ENCODE data around the gene ABI3BP. TPM values are rescaled to one million over a fixed set of nuclear protein-coding genes. Genes with fewer than 3 reads are reported as not detected.

The ABI3BP gene
- total RNA-seq, 2 experiments from 2014 or later, result not detected

- H3K9me3 ChIP-seq (ENCODE audit: control insufficient read depth in 1 of 2, insufficient read depth in 1 of 2, low read length in 2 of 2), result peaks cover 0 to 3% of the 10 kb centered on the region in 2 experiments
- ChIA-PET CTCF (no interaction called here), POLR2A (no interaction called here)
- H3K27me3 ChIP-seq (ENCODE audit: control insufficient read depth in 1 of 2, insufficient read depth in 2 of 2, low read length in 2 of 2), result peaks cover 0 to 4% of the 10 kb centered on the region in 2 experiments
- no peak overlapping the region for H3K4me3 ChIP-seq (ENCODE audit: low read length)
- H3K36me3 Mint-ChIP-seq (ENCODE audit: low read depth), result no peaks in the 10 kb centered on the region
- H3K4me1 Mint-ChIP-seq (ENCODE audit: low read depth), result no peaks in the 10 kb centered on the region
- no peak overlapping the region for H3K4me3 Mint-ChIP-seq
- no peak overlapping the region for H3K27ac Mint-ChIP-seq
- H3K36me3 ChIP-seq (ENCODE audit: insufficient read depth, low read length), result no peaks in the 10 kb centered on the region
- H3K4me1 ChIP-seq (ENCODE audit: insufficient read depth, low read length), result no peaks in the 10 kb centered on the region
- no peaks in the 10 kb centered on the region for H3K9me3 Mint-ChIP-seq
- no peak overlapping the region for H3K27ac ChIP-seq (ENCODE audit: low read depth in 1 of 2, low read length in 2 of 2)
- no peaks in the 10 kb centered on the region for H3K27me3 Mint-ChIP-seq
- intact Hi-C loops (cut with DNase I, micrococcal nuclease), result no loop called here
- DNase-seq (no peak), ATAC-seq (ENCODE audit: poor library complexity) (no peak)
- no peak for TF ChIP-seq CTCF (IDR thresholded peaks at IDR 0.05)
These were observed 79.2 kb downstream of the ABI3BP start for GRCh38 chr3:100913870-100914648.

- POLR2A ChIA-PET, result no interaction called here
- CTCF ChIA-PET, result no interaction called here
- no peak overlapping the region for H3K4me3 ChIP-seq (ENCODE audit: low read length)
- DNase-seq (no peak), ATAC-seq (ENCODE audit: poor library complexity) (no peak)
- H3K4me1 ChIP-seq (ENCODE audit: insufficient read depth, low read length), result no peaks in the 10 kb centered on the region
- Mint-ChIP-seq H3K27ac (no peak overlapping the region), H3K4me3 (no peak overlapping the region), H3K27me3 (no peaks in the 10 kb centered on the region), H3K4me1 (ENCODE audit: low read depth) (no peaks in the 10 kb centered on the region), H3K36me3 (ENCODE audit: low read depth) (no peaks in the 10 kb centered on the region), H3K9me3 (no peaks in the 10 kb centered on the region)
- intact Hi-C loops (cut with DNase I, micrococcal nuclease), result no loop called here
- no peak overlapping the region for H3K27ac ChIP-seq (ENCODE audit: low read depth in 1 of 2, low read length in 2 of 2)
- H3K36me3 ChIP-seq (ENCODE audit: insufficient read depth, low read length), result no peaks in the 10 kb centered on the region
- TF ChIP-seq CTCF (IDR thresholded peaks at IDR 0.05), result no peak
- peaks cover 0 to 3% of the 10 kb centered on the region in 2 experiments for H3K9me3 ChIP-seq (ENCODE audit: control insufficient read depth in 1 of 2, insufficient read depth in 1 of 2, low read length in 2 of 2)
- H3K27me3 ChIP-seq (ENCODE audit: control insufficient read depth in 1 of 2, insufficient read depth in 2 of 2, low read length in 2 of 2), result peaks cover 0 to 4% of the 10 kb centered on the region in 2 experiments
These were observed 80.2 kb downstream of the ABI3BP start for GRCh38 chr3:100912976-100913545.

- Histone ChIP-seq H3K9me3 (ENCODE audit: control insufficient read depth in 1 of 2, insufficient read depth in 1 of 2, low read length in 2 of 2) (peaks cover 0 to 3% of the 10 kb centered on the region in 2 experiments), H3K27me3 (ENCODE audit: control insufficient read depth in 1 of 2, insufficient read depth in 2 of 2, low read length in 2 of 2) (peaks cover 0 to 4% of the 10 kb centered on the region in 2 experiments), H3K4me1 (ENCODE audit: insufficient read depth, low read length) (no peaks in the 10 kb centered on the region), H3K27ac (ENCODE audit: low read depth in 1 of 2, low read length in 2 of 2) (no peak overlapping the region), H3K36me3 (ENCODE audit: insufficient read depth, low read length) (no peaks in the 10 kb centered on the region), H3K4me3 (ENCODE audit: low read length) (no peak overlapping the region)
- no peak overlapping the region for H3K4me3 Mint-ChIP-seq
- intact Hi-C loops (cut with DNase I, micrococcal nuclease), result no loop called here
- H3K4me1 Mint-ChIP-seq (ENCODE audit: low read depth), result no peaks in the 10 kb centered on the region
- ChIA-PET CTCF (no interaction called here), POLR2A (no interaction called here)
- H3K27me3 Mint-ChIP-seq, result no peaks in the 10 kb centered on the region
- no peaks in the 10 kb centered on the region for H3K36me3 Mint-ChIP-seq (ENCODE audit: low read depth)
- DNase-seq (no peak), ATAC-seq (ENCODE audit: poor library complexity) (no peak)
- TF ChIP-seq CTCF (IDR thresholded peaks at IDR 0.05), result no peak
- H3K27ac Mint-ChIP-seq, result no peak overlapping the region
- no peaks in the 10 kb centered on the region for H3K9me3 Mint-ChIP-seq
These were observed 80.7 kb downstream of the ABI3BP start for GRCh38 chr3:100912571-100912970.

All from CD4-positive, alpha-beta T cell (primary cell).